Germinal center (tissue), 1 donor: ENCODE data around the gene SYN1.

ENCODE experiments used
- DNase-seq: peaks from one replicate; pipeline ENCODE4 v3.0.0; 2012; ENCODE audit warnings: mixed read lengths, low spot score

SYN1 gene

GRCh38 chrX:47595716-47596251, 23.9 kb downstream of the SYN1 start:
- no peak for DNase-seq

GRCh38 chrX:47593522-47593921, 26.1 kb downstream of the SYN1 start:
- no peak for DNase-seq

GRCh38 chrX:47590984-47591383, 28.7 kb downstream of the SYN1 start:
- DNase-seq = no peak

- no peak for DNase-seq
These were observed 31.5 kb downstream of the SYN1 start for GRCh38 chrX:47587906-47588735.

- no peak for DNase-seq
These were observed 32.4 kb downstream of the SYN1 start for GRCh38 chrX:47587091-47587891.

GRCh38 chrX:47586043-47586787, 33.4 kb downstream of the SYN1 start:
- no peak for DNase-seq

- DNase-seq = no peak
These were observed 34.4 kb downstream of the SYN1 start for GRCh38 chrX:47585273-47585672.

- DNase-seq = no peak
These were observed 34.9 kb downstream of the SYN1 start for GRCh38 chrX:47584714-47585113.

- no peak for DNase-seq
These were observed 36.3 kb downstream of the SYN1 start for GRCh38 chrX:47583240-47583861.

- peak; percentile 19 for DNase-seq
These were observed 37.7 kb downstream of the SYN1 start, which contains the start of gene TIMP1 for GRCh38 chrX:47581731-47582647. Gene TIMP1 (plus strand): TSS chrX:47582436. CDS start chrX:47583416, 980 bp downstream.

GRCh38 chrX:47579537-47579936, 40.1 kb downstream of the SYN1 start:
- DNase-seq = no peak

GRCh38 chrX:47578692-47579091, 41.0 kb downstream of the SYN1 start:
- DNase-seq = no peak

GRCh38 chrX:47577901-47578300, 41.8 kb downstream of the SYN1 start:
- DNase-seq = no peak

GRCh38 chrX:47577424-47577823, 42.2 kb downstream of the SYN1 start:
- no peak for DNase-seq

- DNase-seq = no peak
These were observed 43.4 kb downstream of the SYN1 start for GRCh38 chrX:47576021-47576898.

- no peak for DNase-seq
These were observed 44.9 kb downstream of the SYN1 start for GRCh38 chrX:47574547-47575301.

- no peak for DNase-seq
These were observed 45.5 kb downstream of the SYN1 start for GRCh38 chrX:47574076-47574546.

- DNase-seq = no peak
These were observed 46.1 kb downstream of the SYN1 start for GRCh38 chrX:47573341-47574075.
